HepG2 (cell line): ENCODE data around the gene MAN1B1. TPM values are rescaled to one million over a fixed set of nuclear protein-coding genes. Genes with fewer than 3 reads are reported as not detected.

Experiments
- ATAC-seq: fragments of 200-7000 bp; cut with Tn5 transposase; 3 replicates; pipeline ENCODE4 v1.9.1; 2020; ENCODE audit warnings: mild to moderate bottlenecking, moderate library complexity
- BruUV-seq: library from RNA; stranded (reverse); fragments of 400-500 nt; replicated peaks from 2 replicates; lab custom pipeline; 2021; lab: Mats Ljungman, UMichigan
- CTCF ChIA-PET: fragments of 300-600 bp; formaldehyde crosslinking; extraction: SDS; loops from one replicate; lab custom pipeline; 2021; ENCODE audit warnings: low total read pairs, inconsistent platforms, low intra/inter-chr PET ratio; lab: Yijun Ruan, JAX
- POLR2A ChIA-PET: fragments of 350-600 bp; sonication (Branson Sonifier 250); formaldehyde crosslinking; loops from one replicate; lab custom pipeline; 2020; ENCODE audit warnings: antibody characterized with exemption, inconsistent platforms; lab: Yijun Ruan, JAX
- DNase-seq: peaks from one replicate; pipeline ENCODE4 v3.0.0-alpha.2; 2015; ENCODE audit warnings: low spot score
- FAIRE-seq: peaks from 3 replicates; lab custom pipeline; 2011; peaks lifted over from hg19 to GRCh38; lab: Jason Lieb, UNC
- H2AFZ ChIP-seq: one replicate; pipeline ENCODE4 v1.6.1; 2011; ENCODE audit warnings: low read length, inconsistent platforms
- H3K27ac ChIP-seq: fragments of 300-600 bp; 3 replicates; pipeline ENCODE4 v1.8.0; 2011; ENCODE audit warnings: mixed run types, mild to moderate bottlenecking, mixed read lengths, low read length, inconsistent platforms; ENCODE audit not compliant: insufficient read depth; ENCODE audit errors: extremely low read length
- H3K27me3 ChIP-seq, 2 experiments: fragments of 200-600 bp in 1 of 2; 2 replicates in 1 of 2; 3 replicates in 1 of 2; pipeline versions ENCODE4 v1.6.0 to v1.8.0; 2011; ENCODE audit warnings: low read length in 2 of 2, mild to moderate bottlenecking in 2 of 2, moderate library complexity in 2 of 2, inconsistent platforms in 1 of 2; ENCODE audit not compliant: insufficient read depth in 2 of 2, control insufficient read depth in 1 of 2
- H3K36me3 ChIP-seq, 2 experiments: fragments of 200-600 bp in 1 of 2; replicated peaks in 1 of 2; 2 replicates in 1 of 2; 3 replicates in 1 of 2; pipeline versions ENCODE4 v1.5.1 to v1.8.0; 2011; ENCODE audit warnings: low read length in 2 of 2, inconsistent platforms in 1 of 2; ENCODE audit not compliant: insufficient read depth in 2 of 2, control insufficient read depth in 1 of 2
- H3K4me1 ChIP-seq: 2 replicates; pipeline ENCODE4 v1.5.1; 2012; ENCODE audit warnings: low read length, inconsistent platforms; ENCODE audit not compliant: insufficient read depth
- H3K4me2 ChIP-seq: 2 replicates; pipeline ENCODE4 v1.6.0; 2011; ENCODE audit warnings: low read depth, low read length, inconsistent platforms
- H3K4me3 ChIP-seq, 3 experiments: fragments of 200-600 bp in 1 of 3; sonication (generic), shearing (Covaris generic) in 1 of 3; replicated peaks in 1 of 3; 2 replicates each; pipeline ENCODE4 v1.5.1; 2011 to 2016; ENCODE audit warnings: low read length in 3 of 3, inconsistent platforms in 2 of 3, low read depth in 2 of 3, mild to moderate bottlenecking in 2 of 3, control low read depth in 1 of 3, mixed read lengths in 1 of 3; ENCODE audit not compliant: insufficient read depth in 1 of 3
- H3K79me2 ChIP-seq: one replicate; pipeline ENCODE4 v1.6.1; 2011; ENCODE audit warnings: low read length, inconsistent platforms; ENCODE audit not compliant: insufficient read depth
- H3K9ac ChIP-seq: 2 replicates; pipeline ENCODE4 v1.6.0; 2011; ENCODE audit warnings: mild to moderate bottlenecking, low read depth, low read length, inconsistent platforms; ENCODE audit not compliant: insufficient read depth
- H3K9me3 ChIP-seq: 2 replicates; pipeline ENCODE4 v1.5.1; 2012; ENCODE audit warnings: mild to moderate bottlenecking, low read length
- H4K20me1 ChIP-seq: 2 replicates; pipeline ENCODE4 v1.6.0; 2011; ENCODE audit warnings: inconsistent platforms, mild to moderate bottlenecking, low read length, moderate library complexity; ENCODE audit not compliant: insufficient read depth
- HDAC1 ChIP-seq: sonication (generic); formaldehyde crosslinking; IDR thresholded peaks from 2 replicates; pipeline ENCODE4 v1.5.1; 2020; ENCODE audit warnings: mild to moderate bottlenecking, missing genetic modification reagents
- JUNB ChIP-seq: sonication (generic); formaldehyde crosslinking; IDR thresholded peaks from 2 replicates; pipeline ENCODE4 v1.8.0; 2022; ENCODE audit warnings: missing genetic modification reagents, mild to moderate bottlenecking, borderline replicate concordance
- KDM2A ChIP-seq: sonication (generic); formaldehyde crosslinking; IDR thresholded peaks from 2 replicates; pipeline ENCODE4 v1.4.0; 2020; ENCODE audit warnings: low read depth, missing genetic modification reagents, borderline replicate concordance
- NFKB2 ChIP-seq: sonication (generic); formaldehyde crosslinking; IDR thresholded peaks from 2 replicates; pipeline ENCODE4 v1.4.0; 2020; ENCODE audit warnings: missing genetic modification reagents, borderline replicate concordance
- PLSCR1 ChIP-seq: sonication (generic); formaldehyde crosslinking; IDR thresholded peaks from 2 replicates; pipeline ENCODE4 v1.5.0; 2020; ENCODE audit warnings: missing genetic modification reagents, mild to moderate bottlenecking, borderline replicate concordance
- ZNF432 ChIP-seq: sonication (generic); formaldehyde crosslinking; IDR thresholded peaks from 2 replicates; pipeline ENCODE4 v1.5.0; 2020; ENCODE audit warnings: missing genetic modification reagents, mild to moderate bottlenecking, borderline replicate concordance
- ZNF577 ChIP-seq: sonication (generic); formaldehyde crosslinking; IDR thresholded peaks from 2 replicates; pipeline ENCODE4 v1.4.0; 2020; ENCODE audit warnings: mild to moderate bottlenecking, low read depth, missing genetic modification reagents, borderline replicate concordance
- ZNF615 ChIP-seq: sonication (generic); formaldehyde crosslinking; IDR thresholded peaks from 2 replicates; pipeline ENCODE4 v1.5.0; 2020; ENCODE audit warnings: mild to moderate bottlenecking, missing genetic modification reagents, borderline replicate concordance
- WGBS: methylation state at CpG from one replicate; pipeline ENCODE4 v1.1.6; 2017; ENCODE audit warnings: low lambda C conversion rate; 5-methylcytosine and 5-hydroxymethylcytosine counted together
- in situ Hi-C: cut with HindIII; loops from 2 replicates; pipeline ENCODE4 v1.10.0; 2017; ENCODE audit warnings: low pct_unique_long_range_greater_than_20kb; ENCODE audit not compliant: extremely low pct_ligation_motif_present
- intact Hi-C: fragments of 100-400 bp; cut with micrococcal nuclease; formaldehyde crosslinking; loops from one replicate; pipeline ENCODE4 v1.10.0; 2022; ENCODE audit not compliant: unreplicated experiment
- polyA plus RNA-seq, 8 experiments: library from polyadenylated mRNA; depleted of rRNA in 3 of 8; stranded (reverse) in 7 of 8; unstranded in 1 of 8; fragments of >200 nt; fragmentation: Illumina TruSeq in 4 of 8; extraction: Trizol in 4 of 8; gene quantifications; 2 replicates each; pipeline versions ENCODE4 v1.2.1 to v1.2.3, GENCODE V29; 2011 to 2016; ENCODE audit warnings: low read depth in 4 of 8, missing spikeins in 1 of 8, mixed read lengths in 1 of 8; ENCODE audit not compliant: insufficient read depth in 1 of 8
- total RNA-seq, 5 experiments: library from RNA; depleted of rRNA; stranded (reverse); fragments of >200 nt; fragmentation: Illumina TruSeq; extraction: Trizol; gene quantifications; 2 replicates each; pipeline ENCODE4 v1.2.3, GENCODE V29; 2016; ENCODE audit warnings: low read depth in 1 of 5
- TF ChIP-seq, protein P1 (sequence below): sonication (generic); formaldehyde crosslinking; IDR thresholded peaks from 2 replicates; pipeline ENCODE4 v1.4.0; 2020; ENCODE audit warnings: missing genetic modification reagents, borderline replicate concordance
- TF ChIP-seq, protein P2 (sequence below): sonication (generic); formaldehyde crosslinking; IDR thresholded peaks from 2 replicates; pipeline ENCODE4 v1.5.0; 2020; ENCODE audit warnings: mild to moderate bottlenecking, low read depth, missing genetic modification reagents, borderline replicate concordance
- TF ChIP-seq, protein P3 (sequence below), 2 experiments: fragments of 450-650 bp in 1 of 2; sonication (generic) in 1 of 2; formaldehyde crosslinking; IDR thresholded peaks; 2 replicates each; pipeline versions ENCODE4 v1.5.0 to v1.8.0; 2020 to 2022; ENCODE audit warnings: mild to moderate bottlenecking in 1 of 2, missing genetic modification reagents in 1 of 2

The MAN1B1 gene
- total and polyA plus RNA-seq, 2 of the 13 experiments (the other 11 are each of a cell fraction or from before 2014, with no cell fraction given): 48.9 to 59.5 TPM

- Histone ChIP-seq H4K20me1 (no peaks in the 10 kb centered on the region), H3K36me3 (peaks cover 9 to 16% of the 10 kb centered on the region in 2 experiments; a peak in 4 of 5 replicates), H3K9me3 (no peaks in the 10 kb centered on the region), H3K9ac (no peak overlapping the region), H3K4me1 (peaks cover 53% of the 10 kb centered on the region), H3K27ac (no peak overlapping the region), H3K27me3 (no peaks in the 10 kb centered on the region; a peak in 1 of 5 replicates), H3K4me3 (no peak overlapping the region), H3K4me2 (no peak overlapping the region; the same call in 1 of the 2 replicates), H3K79me2 (peaks cover 3% of the 10 kb centered on the region), H2AFZ (no peak overlapping the region)
- in situ Hi-C loops (no loop called here), intact Hi-C loops (no loop called here)
- BruUV-seq: no TSS peak
- ChIA-PET POLR2A (interaction anchor here (0.7 to 6.4 kb wide), 6 partner anchors 8 to 193 kb away, joined by 3 to 105 read pairs (median 4); partner anchors contain the start of genes SAPCD2, TOR4A, TUBB4B and UAP1L1), CTCF (no interaction called here)
- ATAC-seq (no peak), DNase-seq (no peak), FAIRE-seq (no peak)
- WGBS: 74% methylated on average over 2 of the region's 9 CpGs
- no peak for TF ChIP-seq HDAC1 (CRISPR knock-in tag)
- no peak for TF ChIP-seq PLSCR1 (CRISPR knock-in tag)
- TF ChIP-seq, protein P1, sequence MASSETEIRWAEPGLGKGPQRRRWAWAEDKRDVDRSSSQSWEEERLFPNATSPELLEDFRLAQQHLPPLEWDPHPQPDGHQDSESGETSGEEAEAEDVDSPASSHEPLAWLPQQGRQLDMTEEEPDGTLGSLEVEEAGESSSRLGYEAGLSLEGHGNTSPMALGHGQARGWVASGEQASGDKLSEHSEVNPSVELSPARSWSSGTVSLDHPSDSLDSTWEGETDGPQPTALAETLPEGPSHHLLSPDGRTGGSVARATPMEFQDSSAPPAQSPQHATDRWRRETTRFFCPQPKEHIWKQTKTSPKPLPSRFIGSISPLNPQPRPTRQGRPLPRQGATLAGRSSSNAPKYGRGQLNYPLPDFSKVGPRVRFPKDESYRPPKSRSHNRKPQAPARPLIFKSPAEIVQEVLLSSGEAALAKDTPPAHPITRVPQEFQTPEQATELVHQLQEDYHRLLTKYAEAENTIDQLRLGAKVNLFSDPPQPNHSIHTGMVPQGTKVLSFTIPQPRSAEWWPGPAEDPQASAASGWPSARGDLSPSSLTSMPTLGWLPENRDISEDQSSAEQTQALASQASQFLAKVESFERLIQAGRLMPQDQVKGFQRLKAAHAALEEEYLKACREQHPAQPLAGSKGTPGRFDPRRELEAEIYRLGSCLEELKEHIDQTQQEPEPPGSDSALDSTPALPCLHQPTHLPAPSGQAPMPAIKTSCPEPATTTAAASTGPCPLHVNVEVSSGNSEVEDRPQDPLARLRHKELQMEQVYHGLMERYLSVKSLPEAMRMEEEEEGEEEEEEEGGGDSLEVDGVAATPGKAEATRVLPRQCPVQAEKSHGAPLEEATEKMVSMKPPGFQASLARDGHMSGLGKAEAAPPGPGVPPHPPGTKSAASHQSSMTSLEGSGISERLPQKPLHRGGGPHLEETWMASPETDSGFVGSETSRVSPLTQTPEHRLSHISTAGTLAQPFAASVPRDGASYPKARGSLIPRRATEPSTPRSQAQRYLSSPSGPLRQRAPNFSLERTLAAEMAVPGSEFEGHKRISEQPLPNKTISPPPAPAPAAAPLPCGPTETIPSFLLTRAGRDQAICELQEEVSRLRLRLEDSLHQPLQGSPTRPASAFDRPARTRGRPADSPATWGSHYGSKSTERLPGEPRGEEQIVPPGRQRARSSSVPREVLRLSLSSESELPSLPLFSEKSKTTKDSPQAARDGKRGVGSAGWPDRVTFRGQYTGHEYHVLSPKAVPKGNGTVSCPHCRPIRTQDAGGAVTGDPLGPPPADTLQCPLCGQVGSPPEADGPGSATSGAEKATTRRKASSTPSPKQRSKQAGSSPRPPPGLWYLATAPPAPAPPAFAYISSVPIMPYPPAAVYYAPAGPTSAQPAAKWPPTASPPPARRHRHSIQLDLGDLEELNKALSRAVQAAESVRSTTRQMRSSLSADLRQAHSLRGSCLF: no peak
- TF ChIP-seq, protein P2, sequence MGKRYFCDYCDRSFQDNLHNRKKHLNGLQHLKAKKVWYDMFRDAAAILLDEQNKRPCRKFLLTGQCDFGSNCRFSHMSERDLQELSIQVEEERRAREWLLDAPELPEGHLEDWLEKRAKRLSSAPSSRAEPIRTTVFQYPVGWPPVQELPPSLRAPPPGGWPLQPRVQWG: no peak
- TF ChIP-seq JUNB: no peak
- no peak for TF ChIP-seq ZNF577 (CRISPR knock-in tag)
- TF ChIP-seq KDM2A (CRISPR knock-in tag): no peak
- no peak for TF ChIP-seq ZNF615
- no peak for TF ChIP-seq NFKB2 (CRISPR knock-in tag)
- TF ChIP-seq, protein P3, sequence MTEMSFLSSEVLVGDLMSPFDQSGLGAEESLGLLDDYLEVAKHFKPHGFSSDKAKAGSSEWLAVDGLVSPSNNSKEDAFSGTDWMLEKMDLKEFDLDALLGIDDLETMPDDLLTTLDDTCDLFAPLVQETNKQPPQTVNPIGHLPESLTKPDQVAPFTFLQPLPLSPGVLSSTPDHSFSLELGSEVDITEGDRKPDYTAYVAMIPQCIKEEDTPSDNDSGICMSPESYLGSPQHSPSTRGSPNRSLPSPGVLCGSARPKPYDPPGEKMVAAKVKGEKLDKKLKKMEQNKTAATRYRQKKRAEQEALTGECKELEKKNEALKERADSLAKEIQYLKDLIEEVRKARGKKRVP (CRISPR knock-in tag; IDR thresholded peaks at IDR 0.05): no peak
- no peak for TF ChIP-seq ZNF432 (CRISPR knock-in tag)
These were observed 2.3 kb upstream of the MAN1B1 start for GRCh38 chr9:137084526-137084925.
